ENCODE data around the gene RNF181.
"Not testable (repeated sequence)": the region's sequence is repeated elsewhere in the genome, so short reads cannot be mapped to it uniquely, and the experiment has no call there.

RNF181 gene

GRCh38 chr2:85615413-85615728, 19.8 kb downstream of the RNF181 start:
- no peak for DNase-seq

- not testable (repeated sequence) for DNase-seq
Observed at GRCh38 chr2:85617723-85618122, 22.2 kb downstream of the RNF181 start.

GRCh38 chr2:85619617-85620016, 24.1 kb downstream of the RNF181 start:
- no peak for DNase-seq

DNA sequence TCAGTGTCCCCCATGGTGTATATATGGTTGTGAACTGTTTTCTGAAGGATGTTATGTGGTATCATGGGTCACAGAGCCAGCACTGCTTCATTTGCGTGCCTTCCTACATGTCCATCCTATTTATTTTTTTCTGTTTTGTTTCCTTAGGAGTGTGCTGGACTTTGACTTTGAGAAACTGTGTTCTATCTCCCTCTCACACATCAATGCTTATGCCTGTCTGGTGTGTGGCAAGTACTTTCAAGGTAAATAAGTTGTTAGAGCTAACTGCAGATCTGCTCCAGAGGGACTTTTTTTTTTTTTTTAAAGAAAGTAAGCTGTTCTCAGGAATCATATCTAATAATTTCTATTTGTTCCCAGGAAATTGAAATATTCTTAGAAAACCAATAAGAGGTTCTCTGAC, 25.8 kb downstream of the RNF181 start:
- DNase-seq: no peak

DNA sequence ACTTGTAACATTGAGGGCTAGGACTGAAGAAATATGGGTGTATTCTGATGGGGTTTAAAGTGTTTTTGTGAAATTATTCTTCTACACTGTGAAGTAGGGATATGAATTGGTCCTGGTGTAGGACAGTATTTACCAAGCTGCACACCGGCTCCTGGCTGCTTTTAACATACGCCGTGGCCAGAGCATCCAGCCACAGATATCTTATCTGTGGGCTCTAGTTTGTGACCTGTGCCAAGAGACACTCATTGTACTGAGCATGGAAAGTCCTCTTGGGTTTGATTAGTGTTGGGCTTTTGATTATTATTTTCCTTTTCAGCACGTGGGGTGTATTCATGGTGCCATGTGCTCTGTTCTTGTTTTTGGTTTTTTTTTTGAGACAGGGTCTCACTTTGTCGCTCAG, 28.4 kb downstream of the RNF181 start:
- DNase-seq: no peak

DNA sequence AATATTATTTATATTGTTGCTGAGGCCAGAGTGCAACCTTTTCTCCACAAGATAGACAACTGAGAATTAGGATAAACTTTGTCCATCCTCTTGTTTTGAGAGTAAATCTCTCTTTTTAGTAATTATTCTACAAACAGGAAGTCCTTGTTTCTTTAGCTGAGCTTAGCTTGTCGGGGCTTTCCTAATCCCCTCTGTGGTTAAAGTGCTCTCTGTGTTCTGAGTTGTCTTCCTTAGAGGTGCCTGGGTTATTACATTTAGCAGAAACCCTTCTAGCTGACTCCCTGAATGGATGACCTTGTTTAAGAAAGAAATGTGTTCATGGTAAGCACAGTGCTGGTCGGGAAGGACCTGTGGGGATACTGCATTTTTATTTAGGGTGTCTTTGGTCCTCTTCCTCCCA, 33.1 kb downstream of the RNF181 start:
- no peak for DNase-seq

GRCh38 chr2:85631316-85631715, 35.8 kb downstream of the RNF181 start:
- DNase-seq: no peak

- no peak for DNase-seq
Observed at GRCh38 chr2:85635011-85635410, 39.5 kb downstream of the RNF181 start.

- DNase-seq: no peak
Observed at GRCh38 chr2:85635636-85636035, 40.1 kb downstream of the RNF181 start.

DNA sequence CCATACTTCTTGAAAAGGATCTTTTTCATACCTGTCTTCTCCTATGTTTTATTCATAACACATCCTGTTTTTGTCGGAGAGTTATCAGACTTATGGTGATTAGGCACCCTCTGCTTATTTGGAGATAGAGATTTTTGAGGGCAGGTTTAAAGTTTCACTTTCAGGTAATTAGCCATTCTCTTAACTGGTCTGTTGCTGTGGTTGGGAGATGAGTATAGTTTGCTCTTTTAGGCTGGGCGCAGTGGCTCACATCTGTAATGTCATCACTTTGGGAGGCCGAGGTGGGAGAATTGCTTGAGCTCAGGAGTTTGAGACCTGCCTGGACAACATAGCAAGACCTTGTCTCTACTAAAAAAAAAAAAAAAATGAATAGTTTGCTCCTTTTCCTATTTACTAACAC, 47.2 kb downstream of the RNF181 start:
- DNase-seq: no peak

- DNase-seq: no peak
Observed at GRCh38 chr2:85644909-85645308, 49.4 kb downstream of the RNF181 start.

- no peak for DNase-seq
Observed at GRCh38 chr2:85646166-85646565, 50.6 kb downstream of the RNF181 start.

Measured in CD4-positive, alpha-beta T cell treated with Interferon gamma for 1 hour (primary cell).